Measurements from ENCODE around the gene SWI5. TPM values are rescaled to one million over a fixed set of nuclear protein-coding genes. Genes with fewer than 3 reads are reported as not detected.

Gene SWI5
- total and polyA plus RNA-seq, 9 of the 15 experiments (the other 6 are each of a cell fraction or from before 2014, with no cell fraction given): 62.8 to 133 (median 95.9) TPM

DNA sequence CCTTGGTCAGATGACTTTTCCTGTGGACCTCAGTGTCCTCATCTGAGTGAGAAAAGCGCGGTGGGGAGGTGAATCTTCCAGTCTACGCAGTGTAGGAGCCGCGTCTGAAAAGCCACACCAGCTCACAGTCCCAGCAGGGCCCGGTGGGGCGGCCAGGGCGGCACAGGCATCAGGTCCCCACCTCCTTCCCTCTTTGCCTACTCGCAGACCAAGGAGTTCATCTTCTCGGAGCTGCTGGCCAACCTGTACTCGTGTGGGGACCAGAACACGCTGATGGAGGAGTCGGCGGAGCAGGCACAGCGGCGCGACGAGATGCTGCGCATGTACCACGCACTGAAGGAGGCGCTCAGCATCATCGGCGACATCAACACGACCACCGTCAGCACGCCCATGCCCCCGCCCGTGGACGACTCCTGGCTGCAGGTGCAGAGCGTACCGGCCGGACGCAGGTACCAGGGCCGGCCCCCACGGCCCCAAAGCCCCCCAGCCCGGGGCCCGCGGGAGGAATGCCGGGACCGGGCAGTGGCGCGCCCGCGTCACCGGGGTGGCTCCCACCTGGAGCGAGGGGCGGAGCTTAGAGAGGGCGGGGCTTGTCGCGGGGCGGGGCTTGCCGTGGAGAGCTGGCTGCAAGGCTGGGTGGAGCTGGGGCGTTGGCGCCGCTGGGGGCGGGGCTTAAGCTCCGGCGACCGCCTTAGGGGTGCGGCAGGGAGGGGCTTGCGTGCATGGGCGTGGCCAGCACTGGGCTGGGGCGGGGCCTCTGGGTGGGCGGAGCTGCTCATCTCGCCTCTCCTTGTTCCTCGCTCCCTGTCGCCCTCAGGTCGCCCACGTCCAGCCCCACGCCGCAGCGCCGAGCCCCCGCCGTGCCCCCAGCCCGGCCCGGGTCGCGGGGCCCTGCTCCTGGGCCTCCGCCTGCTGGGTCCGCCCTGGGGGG is 25.9 kb upstream of the SWI5 start (continued):
- no peak; the same call in 1 of the 2 replicates for TF ChIP-seq SMC3 (conservative IDR thresholded peaks at IDR 0.05; ENCODE audit: insufficient read depth, low read depth, low read length)
- no peak for TF ChIP-seq NR1H2 (CRISPR knock-in tag; IDR thresholded peaks at IDR 0.05)
- TF ChIP-seq, protein P1, sequence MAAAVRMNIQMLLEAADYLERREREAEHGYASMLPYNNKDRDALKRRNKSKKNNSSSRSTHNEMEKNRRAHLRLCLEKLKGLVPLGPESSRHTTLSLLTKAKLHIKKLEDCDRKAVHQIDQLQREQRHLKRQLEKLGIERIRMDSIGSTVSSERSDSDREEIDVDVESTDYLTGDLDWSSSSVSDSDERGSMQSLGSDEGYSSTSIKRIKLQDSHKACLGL (CRISPR knock-in tag; IDR thresholded peaks at IDR 0.05; ENCODE audit: borderline replicate concordance, poor library complexity, severe bottlenecking): no peak
- TF ChIP-seq ARNT (IDR thresholded peaks at IDR 0.05): no peak
- TF ChIP-seq KAT8 (IDR thresholded peaks at IDR 0.05; ENCODE audit: low read depth): no peak
- no peak for TF ChIP-seq ZFX (CRISPR knock-in tag; IDR thresholded peaks at IDR 0.05)
- no peak for TF ChIP-seq NFXL1 (CRISPR knock-in tag; IDR thresholded peaks at IDR 0.05)
- no peak; the same call in 1 of the 2 replicates for TF ChIP-seq ZNF41 (CRISPR knock-in tag; conservative IDR thresholded peaks at IDR 0.05)
- TF ChIP-seq ZKSCAN8 (CRISPR knock-in tag; IDR thresholded peaks at IDR 0.05): no peak
- TF ChIP-seq, protein P2, sequence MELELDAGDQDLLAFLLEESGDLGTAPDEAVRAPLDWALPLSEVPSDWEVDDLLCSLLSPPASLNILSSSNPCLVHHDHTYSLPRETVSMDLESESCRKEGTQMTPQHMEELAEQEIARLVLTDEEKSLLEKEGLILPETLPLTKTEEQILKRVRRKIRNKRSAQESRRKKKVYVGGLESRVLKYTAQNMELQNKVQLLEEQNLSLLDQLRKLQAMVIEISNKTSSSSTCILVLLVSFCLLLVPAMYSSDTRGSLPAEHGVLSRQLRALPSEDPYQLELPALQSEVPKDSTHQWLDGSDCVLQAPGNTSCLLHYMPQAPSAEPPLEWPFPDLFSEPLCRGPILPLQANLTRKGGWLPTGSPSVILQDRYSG (tag; conservative IDR thresholded peaks at IDR 0.05; ENCODE audit: low read depth): no peak
- no peak for TF ChIP-seq FOXP1 (CRISPR knock-in tag; IDR thresholded peaks at IDR 0.05)
- no peak for TF ChIP-seq ZNF695 (CRISPR knock-in tag; IDR thresholded peaks at IDR 0.05)
- no peak for TF ChIP-seq SIX5 (IDR thresholded peaks at IDR 0.05; ENCODE audit: borderline replicate concordance in 1 of 2, insufficient read depth in 1 of 2, low read depth in 1 of 2, low read length in 2 of 2)
- TF ChIP-seq PPARD (CRISPR knock-in tag; IDR thresholded peaks at IDR 0.05): no peak
- TF ChIP-seq ZNF778 (CRISPR knock-in tag; IDR thresholded peaks at IDR 0.05): no peak
- no peak for TF ChIP-seq GATAD2B (IDR thresholded peaks at IDR 0.05; ENCODE audit: borderline replicate concordance)
- TF ChIP-seq KAT2B (IDR thresholded peaks at IDR 0.05; ENCODE audit: low read depth, low read length): no peak
- TF ChIP-seq PHF21A (IDR thresholded peaks at IDR 0.05; ENCODE audit: borderline replicate concordance, low read depth): no peak
- no peak for TF ChIP-seq CBX8 (IDR thresholded peaks at IDR 0.05; ENCODE audit: borderline replicate concordance, extremely low read depth, low read depth, low read length, poor library complexity, severe bottlenecking)
- TF ChIP-seq XRCC4 (IDR thresholded peaks at IDR 0.05; ENCODE audit: extremely low read depth, insufficient read depth, insufficient read length): no peak
- no peak for TF ChIP-seq NFATC3 (IDR thresholded peaks at IDR 0.05)
- TF ChIP-seq HIVEP1 (CRISPR knock-in tag; IDR thresholded peaks at IDR 0.05): 0 out of 2 replicates have a peak, but pooled peaks have one; percentile 70
- TF ChIP-seq TOE1 (IDR thresholded peaks at IDR 0.05; ENCODE audit: borderline replicate concordance): no peak
- no peak for TF ChIP-seq TOE1 (CRISPR knock-in tag; IDR thresholded peaks at IDR 0.05; ENCODE audit: borderline replicate concordance, low read depth)
- no peak for TF ChIP-seq MCM7 (IDR thresholded peaks at IDR 0.05)
